HG03060 (cell line): ENCODE measurements around the gene SYK.
"Not testable (repeated sequence)": the region's sequence is repeated elsewhere in the genome, so short reads cannot be mapped to it uniquely, and the experiment has no call there.

Experiments used
- ATAC-seq: cut with Tn5 transposase; IDR thresholded peaks from one replicate; pipeline ENCODE4 v1.9.1; 2021; ENCODE audit warnings: low read depth, moderate number of reproducible peaks; ENCODE audit not compliant: unreplicated experiment

The SYK gene

GRCh38 chr9:90801241-90801972 lies at the start of gene SYK:
TSS of gene SYK (plus strand) at chr9:90801819. CDS start at chr9:90843899, 42,080 bp downstream.
- ATAC-seq = no peak

GRCh38 chr9:90755514-90756371 lies 45.9 kb upstream of the SYK start:
- ATAC-seq = not testable (repeated sequence)

- not testable (repeated sequence) for ATAC-seq
These were observed 41.0 kb upstream of the SYK start for GRCh38 chr9:90760577-90760976.

GRCh38 chr9:90766731-90767130 lies 34.9 kb upstream of the SYK start:
- no peak for ATAC-seq

GRCh38 chr9:90767523-90768100 lies 34.0 kb upstream of the SYK start:
- ATAC-seq = no peak

GRCh38 chr9:90770182-90770738 lies 31.4 kb upstream of the SYK start:
- ATAC-seq = peak; percentile 39

- no peak for ATAC-seq
These were observed 30.7 kb upstream of the SYK start for GRCh38 chr9:90770927-90771326.

- no peak for ATAC-seq
These were observed 29.2 kb upstream of the SYK start for GRCh38 chr9:90772386-90772785.

GRCh38 chr9:90773617-90774016 lies 28.0 kb upstream of the SYK start:
- no peak for ATAC-seq

- ATAC-seq = no peak
These were observed 27.5 kb upstream of the SYK start for GRCh38 chr9:90774071-90774470.

GRCh38 chr9:90774682-90775081 lies 26.9 kb upstream of the SYK start:
- peak; percentile 69 for ATAC-seq

GRCh38 chr9:90775657-90776056 lies 26.0 kb upstream of the SYK start:
- ATAC-seq = no peak

GRCh38 chr9:90778746-90779145 lies 22.9 kb upstream of the SYK start:
- ATAC-seq = no peak

- no peak for ATAC-seq
These were observed 18.1 kb upstream of the SYK start for GRCh38 chr9:90783552-90783951.

- ATAC-seq = no peak
These were observed 17.7 kb upstream of the SYK start for GRCh38 chr9:90783964-90784363.

GRCh38 chr9:90787771-90788460 lies 13.7 kb upstream of the SYK start:
- ATAC-seq = no peak

- not testable (repeated sequence) for ATAC-seq
These were observed 13.1 kb upstream of the SYK start for GRCh38 chr9:90788527-90788926.

- ATAC-seq = no peak
These were observed 12.2 kb upstream of the SYK start for GRCh38 chr9:90789408-90789807.

GRCh38 chr9:90789862-90790261 lies 11.8 kb upstream of the SYK start:
- ATAC-seq = no peak

- ATAC-seq = not testable (repeated sequence)
These were observed 8.6 kb upstream of the SYK start for GRCh38 chr9:90793024-90793423.
